MM.1S (cell line): ENCODE data around the gene ISCU.

ENCODE experiments used
- DNase-seq: peaks from one replicate; pipeline ENCODE4 v3.0.0-alpha.2; 2015
- H2AFZ ChIP-seq: fragments of 300-600 bp; sonication (generic); 2 replicates; pipeline ENCODE4 v1.6.0; 2016; ENCODE audit warnings: antibody characterized with exemption, low read length
- H3F3A ChIP-seq: fragments of 300-600 bp; sonication (generic); 2 replicates; pipeline ENCODE4 v1.6.1; 2016; ENCODE audit warnings: mild to moderate bottlenecking, antibody characterized with exemption, low read length, moderate library complexity, mixed read lengths; ENCODE audit not compliant: insufficient read depth
- H3K27ac ChIP-seq: fragments of 300-600 bp; sonication (generic); 2 replicates; pipeline ENCODE4 v1.5.1; 2016; ENCODE audit warnings: mild to moderate bottlenecking, low read length
- H3K27me3 ChIP-seq: fragments of 300-600 bp; sonication (generic); replicated peaks from 2 replicates; pipeline ENCODE4 v1.6.0; 2016; ENCODE audit warnings: low read length; ENCODE audit not compliant: insufficient read depth
- H3K36me3 ChIP-seq: fragments of 300-600 bp; sonication (generic); replicated peaks from 2 replicates; pipeline ENCODE4 v1.6.1; 2016; ENCODE audit warnings: mild to moderate bottlenecking, low read length, mixed read lengths; ENCODE audit not compliant: insufficient read depth
- H3K4me1 ChIP-seq: fragments of 300-600 bp; sonication (generic); 2 replicates; pipeline ENCODE4 v1.6.1; 2016; ENCODE audit warnings: low read length, mixed read lengths
- H3K4me2 ChIP-seq: fragments of 300-600 bp; sonication (generic); 2 replicates; pipeline ENCODE4 v1.6.0; 2016; ENCODE audit warnings: low read depth, low read length
- H3K4me3 ChIP-seq: fragments of 300-600 bp; sonication (generic); 2 replicates; pipeline ENCODE4 v1.5.1; 2016; ENCODE audit warnings: low read length, mixed read lengths
- H3K79me2 ChIP-seq: fragments of 300-600 bp; sonication (generic); 2 replicates; pipeline ENCODE4 v1.6.1; 2016; ENCODE audit warnings: mixed run types, low read length, mixed read lengths
- H3K9ac ChIP-seq: fragments of 300-600 bp; sonication (generic); 2 replicates; pipeline ENCODE4 v1.6.1; 2016; ENCODE audit warnings: low read length, mixed read lengths
- H3K9me2 ChIP-seq: fragments of 300-600 bp; sonication (generic); replicated peaks from 2 replicates; pipeline ENCODE4 v1.6.1; 2016; ENCODE audit warnings: mild to moderate bottlenecking, low read length, mixed read lengths; ENCODE audit not compliant: insufficient read depth
- H3K9me3 ChIP-seq: fragments of 300-600 bp; sonication (generic); replicated peaks from 2 replicates; pipeline ENCODE4 v1.6.1; 2016; ENCODE audit warnings: mild to moderate bottlenecking, low read length, mixed read lengths; ENCODE audit not compliant: insufficient read depth
- H4K20me1 ChIP-seq: fragments of 300-600 bp; sonication (generic); 2 replicates; pipeline ENCODE4 v1.6.1; 2016; ENCODE audit warnings: mild to moderate bottlenecking, low read length, moderate library complexity, mixed read lengths; ENCODE audit not compliant: insufficient read depth
- CTCF ChIP-seq: fragments of 300-600 bp; sonication (generic); IDR thresholded peaks from 2 replicates; pipeline ENCODE4 v1.5.1; 2016; ENCODE audit warnings: antibody characterized with exemption, low read length, mixed read lengths
- EZH2 ChIP-seq: fragments of 300-600 bp; sonication (generic); optimal IDR thresholded peaks from 2 replicates; pipeline ENCODE3; 2017; ENCODE audit warnings: low read depth, mild to moderate bottlenecking, antibody characterized with exemption, low read length, mixed read lengths
- EZH2phosphoT487 ChIP-seq: fragments of 300-600 bp; sonication (generic); IDR thresholded peaks from 2 replicates; pipeline ENCODE4 v1.6.1; 2018; ENCODE audit warnings: antibody characterized with exemption, low read length

ISCU gene

GRCh38 chr12:108515916-108516315, 46.5 kb upstream of the ISCU start:
- Histone ChIP-seq H2AFZ (peak overlapping the region; percentile 70; the same call in 1 of the 2 replicates), H3F3A (peaks cover 9% of the 10 kb centered on the region; the same call in 1 of the 2 replicates), H3K79me2 (peaks cover 57% of the 10 kb centered on the region), H3K36me3 (peaks cover 9% of the 10 kb centered on the region), H4K20me1 (0 out of 2 replicates have a peak, but pooled peaks cover 5% of the 10 kb centered on the region), H3K9me3 (no peaks in the 10 kb centered on the region), H3K4me1 (0 out of 2 replicates have a peak, but pooled peaks cover 6% of the 10 kb centered on the region), H3K27ac (peak overlapping the region; percentile 47; the same call in 1 of the 2 replicates), H3K9ac (peak overlapping the region; percentile 91), H3K9me2 (no peaks in the 10 kb centered on the region), H3K4me2 (peak overlapping the region; percentile 72), H3K27me3 (no peaks in the 10 kb centered on the region), H3K4me3 (peak overlapping the region; percentile 96)
- TF ChIP-seq CTCF (no peak), EZH2phosphoT487 (no peak), EZH2 (no peak)
- peak; percentile 37 for DNase-seq

GRCh38 chr12:108516511-108517275, 45.7 kb upstream of the ISCU start:
- H3K9me2 ChIP-seq = no peaks in the 10 kb centered on the region
- H2AFZ ChIP-seq = no peak overlapping the region
- 0 out of 2 replicates have a peak, but pooled peaks cover 5% of the 10 kb centered on the region for H4K20me1 ChIP-seq
- TF ChIP-seq CTCF (peak; percentile 19; the same call in 1 of the 2 replicates), EZH2phosphoT487 (no peak)
- no peaks in the 10 kb centered on the region for H3K27me3 ChIP-seq
- H3K9ac ChIP-seq = peak overlapping the region; percentile 91; the same call in 1 of the 2 replicates
- no peaks in the 10 kb centered on the region for H3K9me3 ChIP-seq
- peaks cover 65% of the 10 kb centered on the region for H3K79me2 ChIP-seq
- peaks cover 13% of the 10 kb centered on the region for H3K36me3 ChIP-seq
- peak overlapping the region; percentile 96; the same call in 1 of the 2 replicates for H3K4me3 ChIP-seq
- peaks cover 9% of the 10 kb centered on the region; the same call in 1 of the 2 replicates for H3F3A ChIP-seq
- peak; percentile 31 for DNase-seq
- H3K4me2 ChIP-seq = peak overlapping the region; percentile 72
- 0 out of 2 replicates have a peak, but pooled peaks cover 6% of the 10 kb centered on the region for H3K4me1 ChIP-seq
- H3K27ac ChIP-seq = no peak overlapping the region

GRCh38 chr12:108517288-108518100, 44.9 kb upstream of the ISCU start:
- Histone ChIP-seq H3K4me2 (no peak overlapping the region), H3K27me3 (no peaks in the 10 kb centered on the region), H2AFZ (no peak overlapping the region), H3K4me1 (0 out of 2 replicates have a peak, but pooled peaks cover 6% of the 10 kb centered on the region), H3K9ac (no peak overlapping the region), H3K36me3 (peaks cover 20% of the 10 kb centered on the region), H3K9me3 (no peaks in the 10 kb centered on the region), H3F3A (peaks cover 10% of the 10 kb centered on the region; the same call in 1 of the 2 replicates), H3K9me2 (no peaks in the 10 kb centered on the region), H3K4me3 (no peak overlapping the region), H3K79me2 (peaks cover 66% of the 10 kb centered on the region), H4K20me1 (0 out of 2 replicates have a peak, but pooled peaks cover 5% of the 10 kb centered on the region), H3K27ac (no peak overlapping the region)
- DNase-seq = no peak
- no peak for TF ChIP-seq CTCF
- no peak for TF ChIP-seq EZH2
- TF ChIP-seq EZH2phosphoT487 = no peak
